GM12878 (cell line): ENCODE data around the gene STARD3. TPM values are rescaled to one million over a fixed set of nuclear protein-coding genes. Genes with fewer than 3 reads are reported as not detected.

ENCODE experiments used
- CREB1 ChIP-seq: IDR thresholded peaks from 2 replicates; pipeline ENCODE4 v1.6.1; 2012; ENCODE audit warnings: low read depth, mild to moderate bottlenecking, inconsistent platforms
- HDGF ChIP-seq: fragments of 450-650 bp; IDR thresholded peaks from 2 replicates; pipeline ENCODE4 v1.6.1; 2016; ENCODE audit warnings: antibody characterized with exemption
- IKZF1 ChIP-seq: fragments of 450-650 bp; conservative IDR thresholded peaks from 2 replicates; pipeline ENCODE4 v1.6.1; 2017; ENCODE audit warnings: antibody characterized with exemption, mild to moderate bottlenecking
- MXI1 ChIP-seq: fragments of 150-350 bp; IDR thresholded peaks from 2 replicates; pipeline ENCODE4 v1.6.1; 2011; ENCODE audit warnings: low read depth, mild to moderate bottlenecking, inconsistent platforms, low read length, improper control_type of control experiment
- NBN ChIP-seq: fragments of 450-650 bp; IDR thresholded peaks from 2 replicates; pipeline ENCODE4 v1.6.1; 2016
- RELA ChIP-seq: fragments of 450-650 bp; IDR thresholded peaks from 2 replicates; pipeline ENCODE4 v1.8.0; 2014; ENCODE audit warnings: borderline replicate concordance; ENCODE audit not compliant: partially characterized antibody
- YY1 ChIP-seq: IDR thresholded peaks from 2 replicates; pipeline ENCODE4 v1.6.1; 2011; ENCODE audit warnings: low read depth, mild to moderate bottlenecking, low read length
- polyA plus RNA-seq, 11 experiments: library from polyadenylated mRNA; depleted of rRNA in 4 of 11; unstranded in 6 of 11; stranded (reverse) in 5 of 11; fragments of >200 nt; fragmentation: Nextera tagmentation in 4 of 11; fragmentation: Illumina TruSeq in 1 of 11; extraction: Ambion mirVana in 4 of 11; extraction: Trizol in 1 of 11; gene quantifications; 1 replicate in 1 of 11; 2 replicates in 10 of 11; pipeline versions ENCODE4 v1.2.1 to v1.2.3, GENCODE V29; 2011 to 2016; ENCODE audit warnings: inconsistent platforms in 2 of 11, missing spikeins in 2 of 11, low read depth in 1 of 11
- total RNA-seq, 4 experiments: library from RNA; depleted of rRNA in 3 of 4; stranded (reverse); fragments of >200 nt in 3 of 4; fragmentation: Illumina TruSeq in 1 of 4; extraction: Trizol in 1 of 4; gene quantifications; 2 replicates each; pipeline versions ENCODE4 v1.2.1 to v1.2.3, GENCODE V29; 2013 to 2021
- TF ChIP-seq, protein P1 (sequence below): fragments of 150-350 bp; IDR thresholded peaks from 2 replicates; pipeline ENCODE4 v1.6.1; 2016; ENCODE audit warnings: low read depth, low read length

STARD3 gene
- total and polyA plus RNA-seq, 10 of the 15 experiments (the other 5 are each of a cell fraction or from before 2014, with no cell fraction given): 0.08 to 62.7 (median 27.5) TPM

DNA sequence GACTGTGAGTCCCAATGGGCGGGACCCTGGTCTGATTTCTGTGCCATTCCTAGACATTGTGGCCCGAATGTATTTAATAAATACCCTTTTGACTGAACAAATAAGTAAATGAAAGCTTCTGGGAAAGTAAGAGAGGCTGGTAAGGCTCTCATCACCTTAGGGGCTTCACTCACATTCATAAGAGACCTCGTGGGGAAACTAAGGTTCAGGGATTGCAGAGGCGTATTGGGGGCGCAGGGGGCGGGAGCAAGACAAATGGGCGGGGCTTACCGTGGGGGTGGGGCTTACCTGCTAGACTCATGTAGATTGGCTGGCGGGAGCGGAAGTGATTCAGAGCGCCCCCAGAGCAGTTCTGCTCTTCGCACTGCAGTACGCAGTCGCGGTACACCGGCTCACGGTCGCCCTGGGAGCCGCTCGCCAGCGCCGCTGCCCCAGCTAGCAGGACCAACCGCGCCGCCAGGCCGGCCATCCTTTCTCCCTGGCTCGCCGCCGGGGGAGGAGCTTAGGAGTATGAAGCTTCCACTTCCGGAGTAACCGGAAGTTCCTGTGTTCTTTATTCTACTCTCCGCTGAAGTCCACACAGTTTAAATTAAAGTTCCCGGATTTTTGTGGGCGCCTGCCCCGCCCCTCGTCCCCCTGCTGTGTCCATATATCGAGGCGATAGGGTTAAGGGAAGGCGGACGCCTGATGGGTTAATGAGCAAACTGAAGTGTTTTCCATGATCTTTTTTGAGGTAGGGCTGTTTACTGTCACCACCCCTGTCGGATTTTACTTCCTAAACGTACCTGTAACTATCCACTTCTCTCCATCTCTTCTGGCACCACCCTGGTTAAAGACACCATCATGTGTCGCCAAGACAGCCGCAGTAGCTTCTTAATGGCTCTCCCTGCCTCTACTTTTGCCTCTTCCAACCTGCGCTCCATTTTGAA is 50.9 kb downstream of the STARD3 start, which contains the start of gene PGAP3 (continued):
- TF ChIP-seq, protein P1, sequence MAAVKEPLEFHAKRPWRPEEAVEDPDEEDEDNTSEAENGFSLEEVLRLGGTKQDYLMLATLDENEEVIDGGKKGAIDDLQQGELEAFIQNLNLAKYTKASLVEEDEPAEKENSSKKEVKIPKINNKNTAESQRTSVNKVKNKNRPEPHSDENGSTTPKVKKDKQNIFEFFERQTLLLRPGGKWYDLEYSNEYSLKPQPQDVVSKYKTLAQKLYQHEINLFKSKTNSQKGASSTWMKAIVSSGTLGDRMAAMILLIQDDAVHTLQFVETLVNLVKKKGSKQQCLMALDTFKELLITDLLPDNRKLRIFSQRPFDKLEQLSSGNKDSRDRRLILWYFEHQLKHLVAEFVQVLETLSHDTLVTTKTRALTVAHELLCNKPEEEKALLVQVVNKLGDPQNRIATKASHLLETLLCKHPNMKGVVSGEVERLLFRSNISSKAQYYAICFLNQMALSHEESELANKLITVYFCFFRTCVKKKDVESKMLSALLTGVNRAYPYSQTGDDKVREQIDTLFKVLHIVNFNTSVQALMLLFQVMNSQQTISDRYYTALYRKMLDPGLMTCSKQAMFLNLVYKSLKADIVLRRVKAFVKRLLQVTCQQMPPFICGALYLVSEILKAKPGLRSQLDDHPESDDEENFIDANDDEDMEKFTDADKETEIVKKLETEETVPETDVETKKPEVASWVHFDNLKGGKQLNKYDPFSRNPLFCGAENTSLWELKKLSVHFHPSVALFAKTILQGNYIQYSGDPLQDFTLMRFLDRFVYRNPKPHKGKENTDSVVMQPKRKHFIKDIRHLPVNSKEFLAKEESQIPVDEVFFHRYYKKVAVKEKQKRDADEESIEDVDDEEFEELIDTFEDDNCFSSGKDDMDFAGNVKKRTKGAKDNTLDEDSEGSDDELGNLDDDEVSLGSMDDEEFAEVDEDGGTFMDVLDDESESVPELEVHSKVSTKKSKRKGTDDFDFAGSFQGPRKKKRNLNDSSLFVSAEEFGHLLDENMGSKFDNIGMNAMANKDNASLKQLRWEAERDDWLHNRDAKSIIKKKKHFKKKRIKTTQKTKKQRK: no peak
- peak; percentile 26 for TF ChIP-seq CREB1
- peak; percentile 76 for TF ChIP-seq IKZF1
- TF ChIP-seq YY1: peak; percentile 89
- 0 out of 2 replicates have a peak, but pooled peaks have one; percentile 13 for TF ChIP-seq MXI1
- TF ChIP-seq NBN: peak; percentile 44; the same call in 1 of the 2 replicates
- no peak for TF ChIP-seq RELA
- TF ChIP-seq HDGF: no peak
